Measurements from ENCODE around the gene ENOX1.

- TF ChIP-seq CTCF (IDR thresholded peaks at IDR 0.05) (no peak), EP300 (IDR thresholded peaks at IDR 0.05) (no peak), POLR2A (IDR thresholded peaks at IDR 0.05) (no peak), POLR2AphosphoS5 (IDR thresholded peaks at IDR 0.05) (no peak)
These were observed 362.4 kb downstream of the ENOX1 start for GRCh38 chr13:43424412-43424811.
